Umbilical cord (tissue), 2 donors: Measurements from ENCODE around the gene MIDN. TPM values are rescaled to one million over a fixed set of nuclear protein-coding genes. Genes with fewer than 3 reads are reported as not detected.
"Not testable (repeated sequence)": the region's sequence is repeated elsewhere in the genome, so short reads cannot be mapped to it uniquely, and the experiment has no call there.

Source experiments
- DNase-seq: peaks from one replicate; pipeline ENCODE4 v3.0.0-alpha.2; 2015; ENCODE audit warnings: low spot score
- total RNA-seq: library from RNA; depleted of rRNA; stranded (reverse); fragments of >200 nt; gene quantifications from one replicate; pipeline ENCODE4 v1.2.3, GENCODE V29; 2014; ENCODE audit warnings: low replicate concordance; ENCODE audit not compliant: insufficient read depth

MIDN gene
- total RNA-seq, 1 donor from 2014 or later: 16.6 TPM

- DNase-seq: no peak
Measured at GRCh38 chr19:1291761-1292418, 43.5 kb downstream of the MIDN start.

- no peak for DNase-seq
Measured at GRCh38 chr19:1292419-1293151, 44.2 kb downstream of the MIDN start.

- no peak for DNase-seq
Measured at GRCh38 chr19:1293782-1294604, 45.6 kb downstream of the MIDN start.

GRCh38 chr19:1294688-1295087, 46.3 kb downstream of the MIDN start:
- no peak for DNase-seq

- DNase-seq: no peak
Measured at GRCh38 chr19:1295169-1296012, 47.0 kb downstream of the MIDN start.

GRCh38 chr19:1296078-1296477, 47.7 kb downstream of the MIDN start:
- DNase-seq: no peak

GRCh38 chr19:1296575-1297271, 48.3 kb downstream of the MIDN start:
- no peak for DNase-seq

- no peak for DNase-seq
Measured at GRCh38 chr19:1298235-1298634, 49.9 kb downstream of the MIDN start.

- DNase-seq: no peak
Measured at GRCh38 chr19:1299801-1300200, 51.4 kb downstream of the MIDN start.

- no peak for DNase-seq
Measured at GRCh38 chr19:1300744-1301490, 52.5 kb downstream of the MIDN start.

GRCh38 chr19:1302533-1303239, 54.3 kb downstream of the MIDN start:
- no peak for DNase-seq

GRCh38 chr19:1304197-1304924, 56.0 kb downstream of the MIDN start:
- DNase-seq: no peak

GRCh38 chr19:1305354-1305753, 57.0 kb downstream of the MIDN start:
- not testable (repeated sequence) for DNase-seq

- DNase-seq: no peak
Measured at GRCh38 chr19:1307320-1307719, 58.9 kb downstream of the MIDN start.

GRCh38 chr19:1307755-1308303, 59.4 kb downstream of the MIDN start:
- DNase-seq: no peak

GRCh38 chr19:1308718-1309117, 60.3 kb downstream of the MIDN start:
- no peak for DNase-seq
